HG03469 (cell line): ENCODE measurements around the gene BCAT1.
"Not testable (repeated sequence)": the region's sequence is repeated elsewhere in the genome, so short reads cannot be mapped to it uniquely, and the experiment has no call there.

Source experiments
- ATAC-seq: cut with Tn5 transposase; IDR thresholded peaks from one replicate; pipeline ENCODE4 v1.9.1; 2021; ENCODE audit warnings: mild to moderate bottlenecking, moderate library complexity, moderate number of reproducible peaks; ENCODE audit not compliant: unreplicated experiment

BCAT1 gene

GRCh38 chr12:24822121-24822899 is 126.6 kb downstream of the BCAT1 start:
- peak; percentile 58 for ATAC-seq

- peak; percentile 35 for ATAC-seq
These were observed 127.2 kb downstream of the BCAT1 start for GRCh38 chr12:24821691-24822090.

GRCh38 chr12:24820872-24821271 is 128.0 kb downstream of the BCAT1 start:
- no peak for ATAC-seq

GRCh38 chr12:24818351-24818750 is 130.6 kb downstream of the BCAT1 start:
- ATAC-seq, result no peak

GRCh38 chr12:24815114-24815423 is 133.8 kb downstream of the BCAT1 start:
- peak; percentile 17 for ATAC-seq

GRCh38 chr12:24814379-24815113 is 134.4 kb downstream of the BCAT1 start:
- ATAC-seq, result peak; percentile 80

- no peak for ATAC-seq
These were observed 138.5 kb downstream of the BCAT1 start for GRCh38 chr12:24810378-24810777.

GRCh38 chr12:24809306-24809705 is 139.6 kb downstream of the BCAT1 start:
- not testable (repeated sequence) for ATAC-seq

- ATAC-seq, result no peak
These were observed 140.2 kb downstream of the BCAT1 start for GRCh38 chr12:24808651-24809050.

GRCh38 chr12:24806386-24806785 is 142.5 kb downstream of the BCAT1 start:
- ATAC-seq, result no peak

GRCh38 chr12:24803430-24804245 is 145.3 kb downstream of the BCAT1 start:
- ATAC-seq, result no peak

- peak; percentile 82 for ATAC-seq
These were observed 150.6 kb downstream of the BCAT1 start for GRCh38 chr12:24798335-24798734.

GRCh38 chr12:24797901-24798300 is 151.0 kb downstream of the BCAT1 start:
- ATAC-seq, result no peak

GRCh38 chr12:24796876-24797275 is 152.0 kb downstream of the BCAT1 start:
- ATAC-seq, result no peak

GRCh38 chr12:24795699-24796347 is 153.1 kb downstream of the BCAT1 start:
- ATAC-seq, result no peak

GRCh38 chr12:24791622-24792021 is 157.3 kb downstream of the BCAT1 start:
- ATAC-seq, result no peak

GRCh38 chr12:24788886-24789285 is 160.0 kb downstream of the BCAT1 start:
- ATAC-seq, result no peak

- no peak for ATAC-seq
These were observed 168.1 kb downstream of the BCAT1 start for GRCh38 chr12:24780697-24781368.

GRCh38 chr12:24778486-24779304 is 170.2 kb downstream of the BCAT1 start:
- peak; percentile 79 for ATAC-seq

GRCh38 chr12:24777359-24777758 is 171.5 kb downstream of the BCAT1 start:
- no peak for ATAC-seq
